Neural progenitor cell (in vitro differentiated cells): Measurements from ENCODE around the gene OR6X1. TPM values are rescaled to one million over a fixed set of nuclear protein-coding genes. Genes with fewer than 3 reads are reported as not detected.
"Not testable (repeated sequence)": the region's sequence is repeated elsewhere in the genome, so short reads cannot be mapped to it uniquely, and the experiment has no call there.

ENCODE experiments used
- DNase-seq: peaks from one replicate; pipeline ENCODE4 v3.0.0-alpha.2; 2016; ENCODE audit warnings: low spot score
- H2AFZ ChIP-seq: fragments of 200-600 bp; sonication (generic); replicated peaks from 2 replicates; pipeline ENCODE4 v1.6.1; 2016; ENCODE audit warnings: antibody characterized with exemption
- H3F3A ChIP-seq: fragments of 200-600 bp; sonication (generic); 2 replicates; pipeline ENCODE4 v1.6.1; 2016; ENCODE audit warnings: antibody characterized with exemption, low read depth
- H3K27ac ChIP-seq: fragments of 200-600 bp; sonication (generic); 2 replicates; pipeline ENCODE4 v1.5.1; 2016; ENCODE audit warnings: mild to moderate bottlenecking
- H3K27me3 ChIP-seq: fragments of 200-600 bp; sonication (generic); 2 replicates; pipeline ENCODE4 v1.6.1; 2016; ENCODE audit warnings: mild to moderate bottlenecking, moderate library complexity
- H3K36me3 ChIP-seq: fragments of 200-600 bp; sonication (generic); 2 replicates; pipeline ENCODE4 v1.5.1; 2016
- H3K4me1 ChIP-seq: fragments of 200-600 bp; sonication (generic); 2 replicates; pipeline ENCODE4 v1.6.1; 2016; ENCODE audit warnings: mixed run types
- H3K4me2 ChIP-seq: fragments of 200-600 bp; sonication (generic); 2 replicates; pipeline ENCODE4 v1.6.1; 2016
- H3K4me3 ChIP-seq: fragments of 200-600 bp; sonication (generic); 2 replicates; pipeline ENCODE4 v1.5.1; 2016
- H3K79me2 ChIP-seq: fragments of 200-600 bp; sonication (generic); 2 replicates; pipeline ENCODE4 v1.6.1; 2016; ENCODE audit warnings: low read depth
- H3K9ac ChIP-seq: fragments of 200-600 bp; sonication (generic); 2 replicates; pipeline ENCODE4 v1.6.1; 2016
- H3K9me3 ChIP-seq: fragments of 200-600 bp; sonication (generic); 2 replicates; pipeline ENCODE4 v1.5.1; 2016; ENCODE audit warnings: low read depth
- H4K20me1 ChIP-seq: fragments of 200-600 bp; sonication (generic); 2 replicates; pipeline ENCODE4 v1.6.1; 2016; ENCODE audit warnings: low read depth
- H3K27ac Mint-ChIP-seq: 3 replicates; pipeline ENCODE4 v1.8.0; 2021; ENCODE audit warnings: mixed read lengths
- H3K27me3 Mint-ChIP-seq: 2 replicates; pipeline ENCODE4 v1.8.0; 2022; ENCODE audit warnings: low read depth, mild to moderate bottlenecking, inconsistent platforms, moderate library complexity, mixed read lengths; ENCODE audit not compliant: insufficient read depth
- H3K36me3 Mint-ChIP-seq: 3 replicates; pipeline ENCODE4 v1.8.0; 2021; ENCODE audit warnings: mixed read lengths
- H3K4me1 Mint-ChIP-seq: 3 replicates; pipeline ENCODE4 v1.8.0; 2021; ENCODE audit warnings: mixed read lengths
- H3K4me3 Mint-ChIP-seq: 3 replicates; pipeline ENCODE4 v1.8.0; 2021; ENCODE audit warnings: mild to moderate bottlenecking, moderate library complexity, mixed read lengths
- H3K9me3 Mint-ChIP-seq: 3 replicates; pipeline ENCODE4 v1.8.0; 2020; ENCODE audit warnings: mixed read lengths
- CTCF ChIP-seq: fragments of 200-600 bp; sonication (generic); IDR thresholded peaks from 2 replicates; pipeline ENCODE4 v1.5.1; 2017; ENCODE audit warnings: antibody characterized with exemption, mild to moderate bottlenecking
- EZH2 ChIP-seq: fragments of 200-600 bp; sonication (generic); IDR thresholded peaks from 2 replicates; pipeline ENCODE4 v1.6.1; 2017; ENCODE audit warnings: antibody characterized with exemption, mild to moderate bottlenecking, moderate library complexity
- EZH2phosphoT487 ChIP-seq: fragments of 200-600 bp; sonication (generic); IDR thresholded peaks from 2 replicates; pipeline ENCODE4 v1.6.1; 2017; ENCODE audit warnings: antibody characterized with exemption
- total RNA-seq: library from RNA; depleted of rRNA; stranded (reverse); fragments of >200 nt; gene quantifications from 2 replicates; pipeline ENCODE4 v1.2.3, GENCODE V29; 2015; ENCODE audit warnings: low replicate concordance

The OR6X1 gene
- total RNA-seq, 1 donor from 2014 or later = not detected

GRCh38 chr11:123719452-123719851, 34.9 kb downstream of the OR6X1 start:
- Mint-ChIP-seq H3K4me3 (no peak overlapping the region), H3K9me3 (no peaks in the 10 kb centered on the region), H3K36me3 (peaks cover 9% of the 10 kb centered on the region), H3K27me3 (no peaks in the 10 kb centered on the region), H3K27ac (no peak overlapping the region), H3K4me1 (no peaks in the 10 kb centered on the region)
- H3K27me3 ChIP-seq = no peaks in the 10 kb centered on the region
- peaks cover 2% of the 10 kb centered on the region for H3K36me3 ChIP-seq
- H3K9me3 ChIP-seq = no peaks in the 10 kb centered on the region
- H3K4me3 ChIP-seq = no peak overlapping the region
- no peaks in the 10 kb centered on the region for H3F3A ChIP-seq
- no peaks in the 10 kb centered on the region for H3K79me2 ChIP-seq
- no peaks in the 10 kb centered on the region for H3K4me1 ChIP-seq
- H3K27ac ChIP-seq = no peak overlapping the region
- no peak for DNase-seq
- TF ChIP-seq EZH2 (no peak), CTCF (no peak), EZH2phosphoT487 (no peak)
- H3K4me2 ChIP-seq = no peak overlapping the region
- H3K9ac ChIP-seq = no peak overlapping the region
- H4K20me1 ChIP-seq = no peaks in the 10 kb centered on the region
- H2AFZ ChIP-seq = no peak overlapping the region

GRCh38 chr11:123718469-123718868, 35.8 kb downstream of the OR6X1 start:
- peaks cover 6% of the 10 kb centered on the region for H3K36me3 Mint-ChIP-seq
- no peak overlapping the region for H3K4me3 ChIP-seq
- no peaks in the 10 kb centered on the region for H3K79me2 ChIP-seq
- no peaks in the 10 kb centered on the region for H3K27me3 ChIP-seq
- no peak overlapping the region for H3K27ac ChIP-seq
- H3K9me3 Mint-ChIP-seq = no peaks in the 10 kb centered on the region
- no peaks in the 10 kb centered on the region for H3F3A ChIP-seq
- TF ChIP-seq CTCF (no peak), EZH2 (no peak), EZH2phosphoT487 (no peak)
- no peaks in the 10 kb centered on the region for H3K36me3 ChIP-seq
- DNase-seq = no peak
- H3K4me1 Mint-ChIP-seq = no peaks in the 10 kb centered on the region
- H3K4me1 ChIP-seq = no peaks in the 10 kb centered on the region
- no peak overlapping the region for H2AFZ ChIP-seq
- H3K9me3 ChIP-seq = no peaks in the 10 kb centered on the region
- no peaks in the 10 kb centered on the region for H3K27me3 Mint-ChIP-seq
- H3K4me3 Mint-ChIP-seq = no peak overlapping the region
- H3K27ac Mint-ChIP-seq = no peak overlapping the region
- no peak overlapping the region for H3K9ac ChIP-seq
- no peaks in the 10 kb centered on the region for H4K20me1 ChIP-seq
- H3K4me2 ChIP-seq = no peak overlapping the region

GRCh38 chr11:123718063-123718462, 36.3 kb downstream of the OR6X1 start:
- H3K4me2 ChIP-seq = no peak overlapping the region
- no peaks in the 10 kb centered on the region for H3K4me1 ChIP-seq
- TF ChIP-seq CTCF (no peak), EZH2 (no peak), EZH2phosphoT487 (no peak)
- no peaks in the 10 kb centered on the region for H3K79me2 ChIP-seq
- Mint-ChIP-seq H3K9me3 (no peaks in the 10 kb centered on the region), H3K27me3 (no peaks in the 10 kb centered on the region), H3K4me3 (no peak overlapping the region), H3K36me3 (peaks cover 2% of the 10 kb centered on the region), H3K4me1 (no peaks in the 10 kb centered on the region), H3K27ac (no peak overlapping the region)
- H2AFZ ChIP-seq = no peak overlapping the region
- no peaks in the 10 kb centered on the region for H3K36me3 ChIP-seq
- no peaks in the 10 kb centered on the region for H3K27me3 ChIP-seq
- H3K9me3 ChIP-seq = no peaks in the 10 kb centered on the region
- DNase-seq = no peak
- no peak overlapping the region for H3K27ac ChIP-seq
- H3K4me3 ChIP-seq = no peak overlapping the region
- H4K20me1 ChIP-seq = no peaks in the 10 kb centered on the region
- no peak overlapping the region for H3K9ac ChIP-seq
- no peaks in the 10 kb centered on the region for H3F3A ChIP-seq

- not testable (repeated sequence) for H3K36me3 ChIP-seq, H2AFZ ChIP-seq, H3K27ac Mint-ChIP-seq, H3F3A ChIP-seq, H3K27me3 ChIP-seq, H3K36me3 Mint-ChIP-seq, H3K9ac ChIP-seq, H3K9me3 Mint-ChIP-seq, DNase-seq, H3K4me3 Mint-ChIP-seq, H3K4me2 ChIP-seq, H4K20me1 ChIP-seq, H3K4me1 ChIP-seq, H3K4me1 Mint-ChIP-seq, H3K9me3 ChIP-seq, H3K79me2 ChIP-seq, H3K4me3 ChIP-seq, H3K27me3 Mint-ChIP-seq, H3K27ac ChIP-seq
Observed at GRCh38 chr11:123712627-123713026, 41.7 kb downstream of the OR6X1 start.
